Rectal smooth muscle tissue (tissue), 1 donor: Measurements from ENCODE around the gene MSANTD2.
A peak's percentile ranks its signal among the peaks of the same experiment; 100 is the strongest.

ENCODE experiments used
- H3K27ac ChIP-seq: one replicate; pipeline ENCODE4 v1.7.0; 2013; ENCODE audit warnings: low read depth, low read length, inconsistent platforms
- H3K27me3 ChIP-seq: one replicate; pipeline ENCODE4 v1.7.0; 2013; ENCODE audit warnings: low read length; ENCODE audit not compliant: control insufficient read depth, insufficient read depth
- H3K36me3 ChIP-seq: one replicate; pipeline ENCODE4 v1.7.0; 2013; ENCODE audit warnings: low read length; ENCODE audit not compliant: control insufficient read depth, insufficient read depth
- H3K4me1 ChIP-seq: one replicate; pipeline ENCODE4 v1.7.0; 2013; ENCODE audit warnings: low read length; ENCODE audit not compliant: control insufficient read depth, insufficient read depth
- H3K4me3 ChIP-seq: one replicate; pipeline ENCODE4 v1.7.0; 2013; ENCODE audit warnings: low read length
- H3K9ac ChIP-seq: one replicate; pipeline ENCODE4 v1.7.0; 2013; ENCODE audit warnings: low read length

Gene MSANTD2

GRCh38 chr11:124762105-124762623 lies 38.0 kb downstream of the MSANTD2 start, which contains the start of gene ESAM:
Gene ESAM, minus strand, starts transcription at chr11:124762290. Its CDS starts 136 bp downstream, at chr11:124762154.
- Histone ChIP-seq H3K9ac (peak within 1 kb of the TSS; percentile 24), H3K4me3 (peak within 1 kb of the TSS; percentile 87), H3K4me1 (peaks cover 6% of the 10 kb centered on the region), H3K27me3 (peaks cover 21% of the 10 kb centered on the region), H3K27ac (no peak within 1 kb of the TSS), H3K36me3 (peaks cover 9% of the 10 kb centered on the region)

- peaks cover 6% of the 10 kb centered on the region for H3K4me1 ChIP-seq
- no peak overlapping the region for H3K27ac ChIP-seq
- peaks cover 21% of the 10 kb centered on the region for H3K27me3 ChIP-seq
- H3K36me3 ChIP-seq: peaks cover 9% of the 10 kb centered on the region
- H3K4me3 ChIP-seq: peak overlapping the region; percentile 56
- peak overlapping the region; percentile 4 for H3K9ac ChIP-seq
Observed at GRCh38 chr11:124761301-124762104, 38.7 kb downstream of the MSANTD2 start.

- Histone ChIP-seq H3K9ac (no peak overlapping the region), H3K27ac (no peak overlapping the region), H3K4me1 (peaks cover 6% of the 10 kb centered on the region), H3K4me3 (peak overlapping the region; percentile 29), H3K36me3 (peaks cover 9% of the 10 kb centered on the region), H3K27me3 (peaks cover 21% of the 10 kb centered on the region)
Observed at GRCh38 chr11:124760806-124761205, 39.4 kb downstream of the MSANTD2 start.

- Histone ChIP-seq H3K4me1 (peaks cover 6% of the 10 kb centered on the region), H3K27ac (no peak overlapping the region), H3K4me3 (peak overlapping the region; percentile 25), H3K9ac (no peak overlapping the region), H3K27me3 (peaks cover 21% of the 10 kb centered on the region), H3K36me3 (peaks cover 5% of the 10 kb centered on the region)
Observed at GRCh38 chr11:124760205-124760652, 40.0 kb downstream of the MSANTD2 start.

- H3K27me3 ChIP-seq: peaks cover 21% of the 10 kb centered on the region
Observed at GRCh38 chr11:124759266-124760204, 40.7 kb downstream of the MSANTD2 start.

DNA sequence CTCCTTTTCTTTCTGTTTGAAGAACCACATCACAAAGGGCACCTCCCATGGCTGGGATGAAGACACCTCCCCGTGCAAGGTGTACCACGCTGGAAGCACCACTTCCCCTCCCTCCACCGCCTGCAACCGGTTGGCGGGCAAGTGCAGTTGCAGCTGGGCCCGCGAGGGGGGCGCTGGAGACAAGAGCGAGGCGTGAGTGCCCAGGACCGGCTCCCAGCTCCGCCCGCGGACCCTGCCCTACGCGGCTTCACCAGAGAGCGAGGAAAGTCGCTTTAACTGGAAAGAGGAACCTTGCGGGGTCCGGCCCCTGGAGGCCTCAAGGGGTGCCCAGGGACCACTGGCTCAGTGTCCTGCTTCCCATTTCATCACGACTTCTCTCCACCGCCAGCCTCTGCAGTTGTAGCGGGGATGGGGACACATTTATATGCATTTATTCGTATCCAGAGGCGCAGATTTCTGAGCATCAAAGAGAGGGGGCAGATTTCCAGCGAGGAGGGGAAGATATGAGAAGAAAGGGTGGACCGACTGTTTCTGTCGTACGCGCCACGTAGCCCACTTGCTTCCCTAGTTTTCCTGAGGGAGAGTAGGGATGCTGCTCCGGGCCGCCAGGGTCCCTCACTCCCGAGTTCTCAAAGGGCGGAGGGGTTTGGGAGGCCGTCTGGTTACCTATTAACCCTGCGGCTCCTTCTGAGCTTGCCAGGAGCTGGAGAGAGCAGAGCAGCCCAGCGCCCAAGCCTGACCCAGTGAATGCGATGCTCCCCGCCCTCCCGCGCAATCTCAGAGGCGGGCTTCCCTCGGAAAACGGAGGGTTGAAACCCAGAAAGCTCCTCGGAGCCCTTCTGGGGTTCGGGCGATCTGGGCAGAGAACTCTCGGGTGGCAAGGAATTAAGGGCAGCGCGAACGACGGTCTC lies 41.6 kb downstream of the MSANTD2 start:
- Histone ChIP-seq H3K27me3 (peaks cover 21% of the 10 kb centered on the region), H3K36me3 (no peaks in the 10 kb centered on the region), H3K9ac (no peak overlapping the region), H3K4me1 (peaks cover 6% of the 10 kb centered on the region), H3K27ac (no peak overlapping the region), H3K4me3 (peak overlapping the region; percentile 61)

More at GRCh38 chr11:124759266-124760204, 40.7 kb downstream of the MSANTD2 start:
- Histone ChIP-seq H3K4me1 (peaks cover 6% of the 10 kb centered on the region), H3K9ac (no peak overlapping the region), H3K36me3 (no peaks in the 10 kb centered on the region), H3K4me3 (peak overlapping the region; percentile 61), H3K27ac (no peak overlapping the region)

DNA sequence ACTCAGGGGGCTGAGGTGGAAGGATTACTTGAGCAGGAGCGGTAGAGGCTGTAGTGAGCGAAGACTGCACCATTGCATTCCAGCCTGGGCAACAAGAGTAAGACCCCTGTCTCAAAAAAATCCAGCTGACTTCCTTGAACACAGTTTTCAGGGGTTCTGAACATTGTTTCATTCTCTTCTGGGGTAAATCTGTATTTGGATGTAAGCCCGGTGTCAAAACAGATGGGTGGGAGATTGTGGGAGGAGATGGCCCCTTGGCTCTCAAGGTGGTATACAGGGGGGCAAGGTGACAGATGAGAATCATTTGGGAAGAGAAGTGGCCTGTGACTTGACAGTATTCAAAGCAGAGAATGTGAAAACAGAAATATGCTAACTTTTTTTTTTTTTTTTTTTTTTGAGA lies 42.9 kb downstream of the MSANTD2 start:
- peaks cover 3% of the 10 kb centered on the region for H3K4me1 ChIP-seq
- H3K36me3 ChIP-seq: no peaks in the 10 kb centered on the region
- H3K27ac ChIP-seq: no peak overlapping the region
- H3K4me3 ChIP-seq: no peak overlapping the region
- no peak overlapping the region for H3K9ac ChIP-seq
- peaks cover 16% of the 10 kb centered on the region for H3K27me3 ChIP-seq

DNA sequence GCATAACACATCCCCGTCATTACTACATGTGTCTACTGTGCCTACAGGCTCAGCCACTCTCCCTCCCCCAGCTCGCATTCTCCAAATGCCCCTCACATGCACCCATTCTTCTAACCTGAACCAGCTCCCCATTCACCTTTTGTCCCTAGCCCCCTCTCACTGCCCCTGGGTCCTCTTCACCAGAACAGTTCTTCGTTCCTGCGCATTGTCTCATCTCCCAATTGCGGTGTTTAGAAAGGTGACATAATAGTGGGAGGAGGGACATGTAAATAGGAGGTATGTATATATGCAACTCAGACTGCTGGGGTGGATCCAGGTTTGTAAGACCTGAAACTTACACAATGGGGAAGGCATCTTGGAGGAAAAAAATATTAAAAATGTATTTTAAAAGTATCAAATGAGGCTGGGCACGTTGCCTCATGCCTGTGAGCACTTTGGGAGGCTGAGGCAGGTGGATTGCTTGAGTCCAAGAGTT lies 43.4 kb downstream of the MSANTD2 start:
- Histone ChIP-seq H3K9ac (no peak overlapping the region), H3K4me1 (peaks cover 3% of the 10 kb centered on the region), H3K36me3 (no peaks in the 10 kb centered on the region), H3K27ac (no peak overlapping the region), H3K4me3 (no peak overlapping the region), H3K27me3 (peaks cover 11% of the 10 kb centered on the region)

- H3K36me3 ChIP-seq: no peaks in the 10 kb centered on the region
- peaks cover 9% of the 10 kb centered on the region for H3K27me3 ChIP-seq
- H3K27ac ChIP-seq: no peak overlapping the region
- H3K4me3 ChIP-seq: no peak overlapping the region
- no peak overlapping the region for H3K9ac ChIP-seq
- H3K4me1 ChIP-seq: peaks cover 3% of the 10 kb centered on the region
Observed at GRCh38 chr11:124756033-124756752, 44.0 kb downstream of the MSANTD2 start.

DNA sequence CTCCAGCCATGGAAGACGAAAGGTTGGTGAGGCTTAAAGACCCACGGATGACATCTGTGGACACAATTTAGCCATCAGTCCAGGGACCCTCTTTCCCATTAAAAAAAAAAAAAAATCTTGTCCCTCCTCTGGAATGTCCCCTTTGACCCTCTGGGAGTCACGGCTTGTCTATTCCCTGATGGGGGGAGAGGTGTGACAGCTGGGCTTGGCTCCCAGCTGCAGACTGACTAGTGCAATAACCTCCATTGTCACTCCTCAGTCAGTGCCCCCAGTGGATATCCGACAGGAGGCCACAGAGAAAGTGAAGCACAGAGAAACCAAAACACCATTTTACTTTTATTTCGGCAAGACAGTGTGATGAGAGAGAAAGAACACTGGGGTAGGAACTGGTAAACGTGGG lies 45.5 kb downstream of the MSANTD2 start:
- H3K27me3 ChIP-seq: peaks cover 8% of the 10 kb centered on the region
- peaks cover 3% of the 10 kb centered on the region for H3K4me1 ChIP-seq
- H3K27ac ChIP-seq: no peak overlapping the region
- no peaks in the 10 kb centered on the region for H3K36me3 ChIP-seq
- H3K4me3 ChIP-seq: no peak overlapping the region
- no peak overlapping the region for H3K9ac ChIP-seq

GRCh38 chr11:124754309-124754708 lies 45.9 kb downstream of the MSANTD2 start:
- peaks cover 3% of the 10 kb centered on the region for H3K4me1 ChIP-seq
- no peak overlapping the region for H3K9ac ChIP-seq
- no peak overlapping the region for H3K27ac ChIP-seq
- peaks cover 6% of the 10 kb centered on the region for H3K27me3 ChIP-seq
- H3K36me3 ChIP-seq: no peaks in the 10 kb centered on the region
- H3K4me3 ChIP-seq: no peak overlapping the region
